ENCODE results near the gene SLC25A25.
A peak's percentile ranks its signal among the peaks of the same experiment; 100 is the strongest.

Gene SLC25A25

GRCh38 chr9:128145536-128145935, 77.5 kb downstream of the SLC25A25 start:
- DNase-seq (ENCODE audit: low spot score): no peak

- no peak for DNase-seq (ENCODE audit: low spot score)
Measured at GRCh38 chr9:128145951-128146351, 77.9 kb downstream of the SLC25A25 start.

DNA sequence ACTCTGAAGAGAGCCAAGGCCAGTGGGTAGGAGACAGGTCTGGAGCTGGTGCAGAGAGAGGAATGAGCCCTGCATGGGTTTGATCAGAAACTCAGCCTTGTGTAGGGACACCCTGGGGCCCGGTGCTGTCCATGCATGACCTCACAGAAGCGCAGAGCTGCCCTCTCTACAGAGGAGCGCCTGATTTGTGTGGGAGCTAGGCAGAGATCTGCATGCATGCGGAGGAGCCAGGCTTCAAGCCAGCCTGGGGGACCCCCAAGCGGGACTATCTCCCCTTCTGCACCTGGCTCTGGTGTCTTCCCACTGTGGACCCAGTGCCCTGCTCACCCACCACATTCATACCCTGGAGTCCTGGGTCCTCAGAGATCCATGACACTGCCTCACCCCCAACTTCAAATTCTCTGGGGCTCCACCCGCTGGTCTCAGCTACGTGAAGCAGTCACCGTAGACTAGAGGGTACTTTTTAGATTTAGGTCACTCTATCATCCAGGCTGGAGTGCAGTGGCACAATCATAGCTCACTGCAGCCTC, 78.6 kb downstream of the SLC25A25 start:
- DNase-seq (ENCODE audit: low spot score): no peak

GRCh38 chr9:128148509-128149000, 80.5 kb downstream of the SLC25A25 start:
- no peak for DNase-seq (ENCODE audit: low spot score)

DNA sequence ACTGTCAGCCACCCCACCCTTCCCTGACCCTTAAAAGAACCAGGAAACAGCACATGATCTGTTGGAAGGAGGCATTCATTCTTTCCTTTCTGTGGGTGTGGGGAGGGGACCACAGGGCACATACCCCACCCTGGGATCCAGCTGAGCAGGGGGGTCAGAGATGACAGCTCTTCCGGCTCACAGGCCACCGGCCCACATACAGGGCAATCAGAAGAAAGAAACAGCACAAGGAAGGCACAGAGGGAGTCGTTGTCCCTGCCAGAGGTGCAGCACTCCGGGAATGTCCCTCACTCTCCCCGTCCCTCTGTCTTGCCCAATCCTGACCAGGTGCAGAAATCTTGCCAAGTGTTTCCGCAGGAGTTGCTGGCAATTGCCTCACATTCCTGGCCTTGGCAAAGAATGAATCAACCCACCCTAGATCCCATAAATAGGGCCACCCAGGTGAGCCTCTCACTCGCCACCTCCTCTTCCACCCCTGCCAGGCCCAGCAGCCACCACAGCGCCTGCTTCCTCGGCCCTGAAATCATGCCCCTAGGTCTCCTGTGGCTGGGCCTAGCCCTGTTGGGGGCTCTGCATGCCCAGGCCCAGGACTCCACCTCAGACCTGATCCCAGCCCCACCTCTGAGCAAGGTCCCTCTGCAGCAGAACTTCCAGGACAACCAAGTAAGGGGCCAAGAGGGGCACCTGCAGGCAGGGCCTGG, 81.1 kb downstream of the SLC25A25 start, which contains the start of gene LCN2:
Gene LCN2, plus strand, starts transcription at position 453 of the 701 bp plus-strand sequence. Its CDS starts 73 bp downstream, at position 526.
- no peak for DNase-seq (ENCODE audit: low spot score)

DNA sequence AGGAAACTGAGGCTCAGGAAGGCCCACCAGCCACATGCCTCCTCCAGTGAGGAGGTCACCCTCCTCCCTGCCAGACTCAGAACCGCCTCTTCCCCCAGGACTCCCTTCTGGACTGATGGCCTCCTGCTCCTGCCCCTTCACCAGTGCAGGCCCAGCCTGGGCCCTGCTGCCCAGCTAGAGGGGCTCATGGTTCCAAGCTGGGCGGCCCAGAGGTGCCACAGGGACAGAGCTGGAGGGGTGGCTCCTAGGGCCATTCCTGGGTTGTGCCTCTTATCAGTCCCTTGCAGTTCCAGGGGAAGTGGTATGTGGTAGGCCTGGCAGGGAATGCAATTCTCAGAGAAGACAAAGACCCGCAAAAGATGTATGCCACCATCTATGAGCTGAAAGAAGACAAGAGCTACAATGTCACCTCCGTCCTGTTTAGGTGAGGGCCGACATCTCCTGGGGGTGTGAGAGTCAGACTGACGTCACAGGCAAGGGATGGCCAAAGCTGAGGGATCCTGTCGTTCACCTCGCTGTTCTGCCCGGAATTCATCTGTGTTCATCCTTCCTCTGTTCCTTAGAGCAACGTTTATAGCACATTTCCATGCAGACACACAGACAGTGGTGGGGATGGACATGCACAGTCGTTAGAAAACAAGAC, 82.0 kb downstream of the SLC25A25 start:
- DNase-seq (ENCODE audit: low spot score): peak; percentile 43

DNA sequence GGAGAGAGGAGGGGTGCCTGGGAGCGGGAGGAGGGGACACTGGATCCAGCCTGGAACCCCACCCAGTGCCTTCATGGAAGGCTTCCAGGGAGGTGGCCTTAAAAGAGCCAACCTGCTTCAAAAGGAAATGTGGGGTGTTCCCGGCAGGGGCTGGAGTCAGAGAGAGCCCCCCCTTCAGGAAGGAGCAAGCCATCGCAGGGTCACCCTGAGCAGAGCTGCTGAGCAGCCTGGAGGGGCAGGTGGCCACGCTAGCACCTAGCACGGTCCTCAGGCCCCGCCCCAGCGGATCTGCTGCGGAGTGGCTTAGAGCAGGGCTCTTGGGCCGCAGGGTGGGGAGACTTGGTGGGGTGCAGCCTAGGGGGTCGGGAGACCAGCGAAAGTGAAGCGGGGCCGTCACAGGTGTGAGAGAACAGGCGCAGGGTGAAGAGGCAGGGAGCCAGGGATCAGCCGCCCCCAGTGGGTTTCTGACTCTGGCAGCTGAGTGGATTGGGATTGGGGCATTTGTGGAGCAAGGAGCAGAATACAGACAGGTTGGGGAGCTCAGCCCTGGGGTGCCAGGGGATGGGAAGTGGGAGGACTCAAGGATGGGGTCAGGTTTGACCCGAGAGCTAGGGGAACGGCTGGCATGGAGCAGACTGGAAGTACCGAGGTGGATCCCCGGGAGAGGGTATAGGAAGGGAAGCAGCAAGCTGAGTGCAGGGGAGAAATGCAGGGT, 82.7 kb downstream of the SLC25A25 start:
- peak; percentile 35 for DNase-seq (ENCODE audit: low spot score)

DNA sequence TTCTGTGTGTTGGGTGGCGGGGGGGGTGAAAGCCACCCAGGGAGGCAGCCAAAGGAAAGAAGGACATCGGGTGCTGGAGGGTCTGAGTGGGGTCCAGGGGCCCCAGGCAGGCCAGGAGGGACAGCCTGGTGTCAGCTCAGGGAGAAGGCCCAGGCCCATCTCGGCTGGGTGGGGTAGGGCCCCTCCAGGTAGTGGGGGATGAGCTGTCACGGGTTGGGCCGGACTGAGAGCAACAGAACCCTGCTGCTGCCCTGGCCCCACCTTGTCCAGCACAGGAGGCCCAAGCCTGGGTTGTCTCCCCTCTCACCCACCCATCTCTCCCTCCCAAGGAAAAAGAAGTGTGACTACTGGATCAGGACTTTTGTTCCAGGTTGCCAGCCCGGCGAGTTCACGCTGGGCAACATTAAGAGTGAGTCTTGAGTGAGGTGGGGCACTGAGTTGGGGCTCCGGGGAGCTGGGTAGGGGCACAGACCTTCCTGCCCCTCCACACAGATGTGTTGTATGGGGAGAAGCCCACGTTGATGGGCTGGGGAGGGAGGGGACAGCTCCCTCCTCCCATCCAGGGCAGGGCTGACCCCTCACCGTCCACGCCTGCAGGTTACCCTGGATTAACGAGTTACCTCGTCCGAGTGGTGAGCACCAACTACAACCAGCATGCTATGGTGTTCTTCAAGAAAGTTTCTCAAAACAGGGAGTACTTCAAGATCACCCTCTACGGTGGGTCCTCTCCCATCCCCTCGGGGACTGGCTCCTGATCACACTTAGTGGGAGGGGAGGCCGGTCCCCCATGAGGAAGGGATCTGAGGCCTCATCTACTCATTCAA, 83.5 kb downstream of the SLC25A25 start:
- DNase-seq (ENCODE audit: low spot score): no peak

DNA sequence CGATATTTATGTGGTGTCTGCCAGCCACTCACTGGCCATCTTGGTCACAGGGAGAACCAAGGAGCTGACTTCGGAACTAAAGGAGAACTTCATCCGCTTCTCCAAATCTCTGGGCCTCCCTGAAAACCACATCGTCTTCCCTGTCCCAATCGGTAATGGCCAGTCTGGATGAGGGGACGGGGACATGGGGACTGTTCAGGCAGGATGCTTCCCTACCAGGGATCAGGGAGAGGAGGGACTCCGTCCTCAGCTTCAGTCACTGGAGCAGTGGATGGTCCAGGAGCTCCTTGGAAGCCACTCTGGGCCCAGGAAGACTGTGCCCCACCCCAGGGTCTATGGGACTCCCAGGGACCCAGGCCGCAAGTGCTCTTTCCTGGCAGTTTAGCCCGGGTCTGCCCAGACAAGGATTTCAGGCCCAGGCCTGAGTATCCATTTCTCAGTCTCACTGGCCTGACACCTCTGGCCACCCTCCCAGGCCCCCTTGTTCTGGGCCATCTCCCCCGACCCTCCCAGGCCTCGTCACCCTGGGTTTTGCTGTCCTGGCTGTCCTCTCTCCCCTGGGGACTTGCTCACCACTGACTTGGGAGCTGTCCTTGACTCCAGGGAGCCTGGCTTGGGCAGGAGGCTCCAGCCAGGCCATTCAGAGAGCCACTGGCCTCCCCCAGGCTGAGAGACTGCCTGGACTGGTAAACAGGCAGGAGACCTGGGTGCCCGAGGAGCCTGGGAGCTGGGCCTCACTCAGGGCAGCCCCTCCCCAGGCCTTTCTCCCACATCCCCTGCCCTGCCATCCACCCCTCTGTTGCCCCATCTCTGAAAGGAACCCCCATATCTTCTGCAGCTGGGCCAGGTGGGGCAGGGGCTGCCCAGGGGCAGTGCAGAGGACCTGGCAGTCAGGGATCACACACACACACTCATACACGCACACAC, 84.4 kb downstream of the SLC25A25 start:
- no peak for DNase-seq (ENCODE audit: low spot score)

DNA sequence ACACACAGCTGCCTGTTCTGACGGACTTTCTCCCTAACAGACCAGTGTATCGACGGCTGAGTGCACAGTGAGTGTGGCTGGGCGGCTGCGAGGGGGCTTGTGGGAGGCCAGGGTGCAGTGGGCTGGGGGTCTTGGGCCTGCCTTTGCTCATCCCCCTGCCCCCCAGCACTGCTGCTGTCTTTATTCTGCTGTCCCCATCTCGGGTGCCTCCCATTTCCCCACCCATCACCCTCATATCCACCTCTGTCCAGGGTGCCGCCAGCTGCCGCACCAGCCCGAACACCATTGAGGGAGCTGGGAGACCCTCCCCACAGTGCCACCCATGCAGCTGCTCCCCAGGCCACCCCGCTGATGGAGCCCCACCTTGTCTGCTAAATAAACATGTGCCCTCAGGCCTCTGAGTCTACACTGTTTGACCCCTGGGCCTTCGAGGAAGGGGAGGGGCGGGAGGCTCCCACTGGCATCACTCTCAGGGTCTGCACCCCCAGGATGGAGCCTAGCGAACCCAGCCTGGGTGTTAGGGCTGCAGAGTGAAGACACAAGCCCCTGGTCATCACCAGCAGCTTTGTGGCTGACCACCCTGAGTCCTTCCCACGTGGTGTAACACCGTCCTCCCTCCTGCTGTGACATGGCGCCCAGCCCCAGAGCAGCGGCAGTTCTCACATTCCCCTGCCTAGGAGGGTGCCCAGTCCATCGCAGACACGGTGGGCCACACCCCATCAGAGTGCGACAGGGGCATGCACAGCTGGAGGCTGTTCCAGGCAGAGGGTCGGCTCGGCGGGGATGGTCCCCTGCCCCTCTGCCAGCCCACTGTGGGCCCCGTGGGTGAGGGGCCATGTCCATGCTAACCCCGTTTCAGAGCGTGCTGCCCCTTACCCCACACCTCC, 85.3 kb downstream of the SLC25A25 start:
- DNase-seq (ENCODE audit: low spot score): no peak

DNA sequence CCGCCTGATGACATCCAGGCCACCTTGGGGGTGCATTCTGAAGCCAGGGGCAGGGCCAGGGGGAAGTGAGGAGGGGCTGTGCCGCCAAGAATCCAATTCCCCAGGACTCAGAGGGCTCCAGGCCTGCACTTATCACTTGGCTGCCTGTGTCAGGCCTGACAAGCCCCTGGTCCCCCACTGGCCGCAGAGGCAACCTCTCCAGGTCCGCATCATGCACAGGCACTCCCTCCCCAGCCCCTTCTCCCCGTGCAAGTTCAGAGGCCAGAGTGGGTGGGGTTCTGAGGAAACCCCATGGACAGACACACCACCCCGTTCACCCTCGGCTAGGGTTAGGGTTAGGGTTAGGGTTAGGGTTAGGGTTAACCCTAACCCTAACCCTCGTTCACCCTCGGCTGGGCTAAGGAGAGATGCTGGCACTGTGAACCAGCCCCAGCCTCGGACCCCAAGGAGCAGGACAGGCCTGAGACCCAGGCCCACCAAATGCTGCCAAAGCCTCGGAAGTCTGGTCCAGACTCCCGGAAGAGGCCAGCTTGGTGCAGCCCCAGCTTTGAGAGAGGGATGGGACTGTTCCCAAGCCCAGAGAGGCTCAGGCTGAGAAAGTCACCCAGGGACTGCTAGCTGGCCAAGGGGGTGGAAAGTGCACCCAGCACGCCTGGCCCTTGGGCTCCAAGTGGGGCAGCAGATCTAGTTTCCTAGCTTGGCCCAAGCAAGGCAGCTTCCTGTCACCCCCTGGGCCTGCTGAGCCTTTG, 86.1 kb downstream of the SLC25A25 start:
- no peak for DNase-seq (ENCODE audit: low spot score)

DNA sequence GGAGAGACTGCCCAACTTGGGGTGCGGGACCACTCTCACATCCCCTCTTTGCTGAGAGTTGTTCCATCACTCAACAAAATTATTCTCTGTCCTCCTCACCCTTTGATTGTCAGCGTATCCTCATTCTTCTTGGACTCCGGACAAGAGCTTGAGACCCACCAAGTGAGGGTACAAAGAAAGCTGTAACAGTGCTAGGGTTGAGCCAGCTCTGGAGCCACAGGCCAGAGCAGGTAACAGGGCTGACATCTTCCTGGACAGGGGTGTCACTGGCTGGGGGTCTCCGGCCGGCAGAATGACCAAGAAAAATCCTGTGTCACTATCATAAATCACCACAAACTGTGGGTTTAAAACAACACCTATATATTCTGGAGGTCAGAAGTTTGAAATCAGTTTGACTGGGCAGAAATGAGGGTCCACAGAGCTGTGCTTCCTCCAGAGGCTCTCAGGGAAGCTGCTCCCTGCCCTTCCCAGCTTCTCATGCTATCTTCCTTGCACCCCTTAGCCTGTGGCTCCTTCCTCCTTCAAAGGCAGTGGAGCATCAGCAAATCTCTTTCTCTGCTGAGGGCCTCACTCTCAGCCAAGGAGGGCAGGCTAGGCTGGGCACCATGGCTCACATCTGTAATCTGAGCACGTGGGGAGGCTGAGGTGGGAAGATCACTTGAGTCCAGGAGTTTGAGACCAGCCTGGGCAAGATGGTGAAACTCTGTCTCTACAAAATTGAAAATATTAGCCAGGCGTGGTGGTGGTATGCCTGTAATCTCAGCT, 87.9 kb downstream of the SLC25A25 start:
- no peak for DNase-seq (ENCODE audit: low spot score)

All from hematopoietic multipotent progenitor cell treated with erythropoietin and hydrocortisone succinate and interleukin-3 and kit ligand, for 15 days (in vitro differentiated cells).